Measurements from ENCODE around the gene CDON. TPM values are rescaled to one million over a fixed set of nuclear protein-coding genes. Genes with fewer than 3 reads are reported as not detected.
A peak's percentile ranks its signal among the peaks of the same experiment; 100 is the strongest.

The CDON gene
- polyA plus RNA-seq, 3 donors, result 0.01 TPM; not detected in 2

DNA sequence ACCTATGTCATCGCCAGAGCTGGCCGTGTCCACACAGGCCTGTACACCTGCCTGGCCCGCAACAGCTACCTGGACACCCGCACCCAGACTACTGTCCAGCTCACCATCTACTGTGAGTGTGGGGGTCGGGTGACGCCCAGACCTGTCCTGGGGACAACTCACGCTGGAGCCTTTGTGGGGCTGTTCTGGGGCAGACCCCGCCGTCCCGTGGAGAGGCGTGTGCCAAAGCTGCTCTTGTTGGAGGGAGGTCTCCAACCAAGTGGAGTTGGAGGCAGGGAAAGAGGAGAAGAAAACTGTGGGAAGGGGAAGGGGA, 112.5 kb downstream of the CDON start:
- no peak overlapping the region for H3K4me3 Mint-ChIP-seq
- Histone ChIP-seq H3K79me2 (ENCODE audit: insufficient read depth, low read length) (no peaks in the 10 kb centered on the region), H3K4me1 (ENCODE audit: control insufficient read depth in 1 of 2, insufficient read depth in 2 of 2, low read length in 2 of 2) (no peaks in the 10 kb centered on the region), H3K36me3 (replicated peaks in 1 of 2; ENCODE audit: control insufficient read depth in 1 of 2, insufficient read depth in 2 of 2, low read length in 2 of 2) (no peaks in the 10 kb centered on the region), H3K27ac (ENCODE audit: low read depth in 1 of 2, low read length in 2 of 2) (no peak overlapping the region), H3K4me3 (replicated peaks in 1 of 3; ENCODE audit: low read depth in 2 of 3, low read length in 3 of 3) (no peak overlapping the region), H3K9me3 (replicated peaks in 1 of 2; ENCODE audit: control insufficient read depth in 1 of 2, insufficient read depth in 1 of 2, low read length in 2 of 2) (no peaks in the 10 kb centered on the region), H3K9ac (ENCODE audit: insufficient read depth, low read length, poor library complexity, severe bottlenecking) (no peak overlapping the region), H3K27me3 (ENCODE audit: control insufficient read depth in 2 of 2, insufficient read depth in 2 of 2, low read length in 2 of 2) (no peaks in the 10 kb centered on the region), H4K20me1 (ENCODE audit: insufficient read depth, low read length) (no peaks in the 10 kb centered on the region), H3K4me2 (replicated peaks; ENCODE audit: extremely low read depth, low read length, poor library complexity, severe bottlenecking) (no peak overlapping the region), H2AFZ (ENCODE audit: insufficient read depth, low read depth, low read length, poor library complexity, severe bottlenecking) (no peak overlapping the region)
- H3K27me3 Mint-ChIP-seq (ENCODE audit: low read depth in 3 of 3), result peaks cover 2 to 5% (median 2%) of the 10 kb centered on the region in 3 donors
- 94% methylated on average over 7 of the region's 11 CpGs for WGBS (ENCODE audit: insufficient coverage)
- intact Hi-C loops (cut with micrococcal nuclease), result no loop called here
- no peak for TF ChIP-seq CTCF (IDR thresholded peaks at IDR 0.05)
- H3K4me1 Mint-ChIP-seq, result no peaks in the 10 kb centered on the region
- DNase-seq, result no peak
- H3K36me3 Mint-ChIP-seq, result no peaks in the 10 kb centered on the region
- H3K27ac Mint-ChIP-seq, result peak overlapping the region in 1 of 7 donors; percentile 58
- H3K9me3 Mint-ChIP-seq, result no peaks in the 10 kb centered on the region

DNA sequence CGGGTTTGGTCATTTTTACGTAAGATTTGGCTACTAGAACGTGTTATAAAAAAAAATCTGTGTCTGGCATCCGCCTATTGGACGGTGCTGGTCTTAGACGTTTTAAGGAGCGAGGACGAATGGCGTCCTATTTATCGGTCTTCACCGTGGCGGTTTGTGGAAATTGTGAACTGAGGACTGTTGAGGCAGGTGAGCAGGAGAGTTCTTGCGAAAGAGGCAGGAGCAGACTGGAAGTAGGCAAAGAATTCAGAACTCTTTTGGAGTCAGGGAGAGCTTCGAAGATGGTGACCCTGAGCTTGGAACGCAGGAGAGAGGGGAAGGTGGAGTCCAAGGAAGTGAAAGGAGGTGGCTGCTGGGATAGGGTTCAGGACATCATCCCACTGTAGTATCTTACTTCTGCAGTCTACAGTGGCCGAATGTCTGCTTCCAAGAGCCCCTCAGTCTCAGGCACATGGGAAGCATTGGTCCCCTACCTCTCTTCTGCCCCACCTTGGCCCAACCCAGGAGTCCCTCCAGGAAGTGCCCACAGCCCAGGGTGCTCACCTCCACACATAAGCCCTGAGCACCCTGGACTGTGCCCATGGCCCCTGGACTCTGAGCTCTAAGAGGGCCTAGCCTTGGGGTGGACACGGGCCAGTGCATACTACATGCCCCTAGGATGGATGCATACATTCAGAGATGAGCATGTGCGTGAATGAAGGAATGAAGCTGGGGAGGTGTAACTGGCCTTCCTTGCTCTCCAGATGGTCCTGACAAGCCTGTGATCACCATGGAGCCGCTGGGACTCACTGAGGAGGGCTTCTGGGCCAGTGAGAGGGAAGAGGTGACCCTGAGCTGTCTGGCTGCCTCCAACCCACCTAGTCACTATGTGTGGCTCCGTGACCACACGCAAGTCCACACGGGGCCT, 113.1 kb downstream of the CDON start:
- H3K9ac ChIP-seq (ENCODE audit: insufficient read depth, low read length, poor library complexity, severe bottlenecking), result no peak overlapping the region
- intact Hi-C loops (cut with micrococcal nuclease), result no loop called here
- TF ChIP-seq CTCF (IDR thresholded peaks at IDR 0.05), result no peak
- H3K4me2 ChIP-seq (replicated peaks; ENCODE audit: extremely low read depth, low read length, poor library complexity, severe bottlenecking), result no peak overlapping the region
- no peaks in the 10 kb centered on the region for H3K27me3 ChIP-seq (ENCODE audit: control insufficient read depth in 2 of 2, insufficient read depth in 2 of 2, low read length in 2 of 2)
- Mint-ChIP-seq H3K4me3 (no peak overlapping the region), H3K9me3 (no peaks in the 10 kb centered on the region), H3K27me3 (ENCODE audit: low read depth in 3 of 3) (peaks cover 2 to 5% (median 2%) of the 10 kb centered on the region in 3 donors), H3K4me1 (no peaks in the 10 kb centered on the region), H3K27ac (no peak overlapping the region), H3K36me3 (no peaks in the 10 kb centered on the region)
- no peaks in the 10 kb centered on the region for H4K20me1 ChIP-seq (ENCODE audit: insufficient read depth, low read length)
- H3K79me2 ChIP-seq (ENCODE audit: insufficient read depth, low read length), result no peaks in the 10 kb centered on the region
- no peak overlapping the region for H2AFZ ChIP-seq (ENCODE audit: insufficient read depth, low read depth, low read length, poor library complexity, severe bottlenecking)
- no peak overlapping the region for H3K4me3 ChIP-seq (replicated peaks in 1 of 3; ENCODE audit: low read depth in 2 of 3, low read length in 3 of 3)
- WGBS (ENCODE audit: insufficient coverage), result 96% methylated on average over 18 of the region's 22 CpGs
- no peak for DNase-seq
- no peaks in the 10 kb centered on the region for H3K9me3 ChIP-seq (replicated peaks in 1 of 2; ENCODE audit: control insufficient read depth in 1 of 2, insufficient read depth in 1 of 2, low read length in 2 of 2)
- H3K27ac ChIP-seq (ENCODE audit: low read depth in 1 of 2, low read length in 2 of 2), result no peak overlapping the region
- H3K36me3 ChIP-seq (replicated peaks in 1 of 2; ENCODE audit: control insufficient read depth in 1 of 2, insufficient read depth in 2 of 2, low read length in 2 of 2), result no peaks in the 10 kb centered on the region
- no peaks in the 10 kb centered on the region for H3K4me1 ChIP-seq (ENCODE audit: control insufficient read depth in 1 of 2, insufficient read depth in 2 of 2, low read length in 2 of 2)

Measured in CD14-positive monocyte (primary cell).